GOT3 (cell line): Measurements from ENCODE around the gene AKIP1.

Experiments used
- DNase-seq: peaks from one replicate; lab custom pipeline; 2025; ENCODE audit warnings: mixed read lengths; lab: John Stamatoyannopoulos, UW

Gene AKIP1

DNA sequence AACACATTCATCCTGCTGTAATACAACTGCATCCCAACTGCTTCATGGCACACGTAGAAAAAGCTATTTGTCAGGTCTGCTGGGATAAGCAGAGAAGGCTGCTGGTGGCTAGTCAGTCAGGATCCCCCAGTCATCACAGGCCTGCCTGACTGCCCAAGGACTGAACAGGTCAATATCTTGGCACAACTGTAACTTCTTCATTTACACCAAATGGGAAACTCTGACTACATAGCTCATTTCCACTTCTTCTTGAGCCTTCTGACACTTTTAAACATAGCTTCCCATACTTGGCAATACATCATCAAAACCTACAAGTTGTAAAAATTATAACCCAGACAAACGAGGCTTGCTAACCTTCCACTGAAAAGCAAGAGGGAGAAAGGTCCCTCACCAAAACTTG is 50.4 kb downstream of the AKIP1 start:
- no peak for DNase-seq

DNA sequence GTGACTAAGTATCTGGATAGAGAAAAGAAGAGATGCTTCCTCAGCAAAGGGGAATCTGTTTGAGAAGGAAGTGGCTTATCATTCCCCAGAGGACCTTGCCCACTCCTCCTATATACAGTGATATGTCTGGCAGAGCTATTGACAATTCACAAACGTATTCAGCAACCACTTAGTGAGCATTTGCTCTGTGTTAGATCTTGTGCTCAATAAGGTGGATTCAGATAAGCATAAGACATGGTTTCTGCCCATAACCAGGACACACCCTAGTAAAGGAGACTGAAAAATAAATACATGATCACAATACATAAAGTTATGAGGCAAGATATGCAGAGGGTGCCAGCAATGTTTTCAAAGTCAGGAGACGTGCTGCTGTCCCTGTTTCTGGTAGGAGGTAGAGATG is 51.9 kb downstream of the AKIP1 start:
- no peak for DNase-seq

DNA sequence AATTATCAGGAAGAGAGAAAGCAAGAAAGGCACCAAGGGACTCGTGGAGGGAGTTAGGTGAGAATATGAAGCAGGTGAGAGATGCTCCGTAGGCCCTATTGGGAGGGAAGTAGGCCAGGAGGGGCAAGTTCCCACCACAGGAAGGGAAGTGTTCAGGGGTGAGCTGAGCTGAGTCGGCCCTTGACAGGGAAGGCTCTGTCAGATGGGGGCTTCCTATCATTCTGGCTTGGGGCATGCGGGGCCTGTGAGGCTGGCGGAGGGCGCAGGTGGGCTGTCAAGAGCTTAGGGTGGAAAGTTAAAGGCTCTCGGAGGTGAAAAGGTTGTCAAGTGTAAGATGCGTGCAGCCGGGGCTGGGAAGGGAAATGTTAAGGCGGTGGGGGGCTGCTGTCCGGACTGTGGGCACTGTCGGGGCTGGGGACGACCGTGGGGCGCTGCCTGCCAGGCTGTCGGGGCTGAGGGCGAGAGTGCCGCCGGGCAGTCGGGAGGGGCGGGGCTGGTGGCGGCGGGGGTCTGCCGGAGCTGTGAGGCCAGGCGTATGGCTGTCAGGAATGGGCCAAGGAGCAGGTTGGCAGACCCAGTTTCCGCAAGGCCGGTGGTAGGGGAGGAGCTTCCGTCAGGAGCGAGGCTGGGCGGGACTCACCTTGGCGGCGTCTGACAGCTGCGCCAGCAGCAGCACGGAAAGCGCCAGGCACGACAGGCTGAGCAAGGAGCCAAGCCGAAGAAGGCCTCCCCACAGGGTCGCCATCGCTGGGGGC is 52.8 kb downstream of the AKIP1 start:
- no peak for DNase-seq

DNA sequence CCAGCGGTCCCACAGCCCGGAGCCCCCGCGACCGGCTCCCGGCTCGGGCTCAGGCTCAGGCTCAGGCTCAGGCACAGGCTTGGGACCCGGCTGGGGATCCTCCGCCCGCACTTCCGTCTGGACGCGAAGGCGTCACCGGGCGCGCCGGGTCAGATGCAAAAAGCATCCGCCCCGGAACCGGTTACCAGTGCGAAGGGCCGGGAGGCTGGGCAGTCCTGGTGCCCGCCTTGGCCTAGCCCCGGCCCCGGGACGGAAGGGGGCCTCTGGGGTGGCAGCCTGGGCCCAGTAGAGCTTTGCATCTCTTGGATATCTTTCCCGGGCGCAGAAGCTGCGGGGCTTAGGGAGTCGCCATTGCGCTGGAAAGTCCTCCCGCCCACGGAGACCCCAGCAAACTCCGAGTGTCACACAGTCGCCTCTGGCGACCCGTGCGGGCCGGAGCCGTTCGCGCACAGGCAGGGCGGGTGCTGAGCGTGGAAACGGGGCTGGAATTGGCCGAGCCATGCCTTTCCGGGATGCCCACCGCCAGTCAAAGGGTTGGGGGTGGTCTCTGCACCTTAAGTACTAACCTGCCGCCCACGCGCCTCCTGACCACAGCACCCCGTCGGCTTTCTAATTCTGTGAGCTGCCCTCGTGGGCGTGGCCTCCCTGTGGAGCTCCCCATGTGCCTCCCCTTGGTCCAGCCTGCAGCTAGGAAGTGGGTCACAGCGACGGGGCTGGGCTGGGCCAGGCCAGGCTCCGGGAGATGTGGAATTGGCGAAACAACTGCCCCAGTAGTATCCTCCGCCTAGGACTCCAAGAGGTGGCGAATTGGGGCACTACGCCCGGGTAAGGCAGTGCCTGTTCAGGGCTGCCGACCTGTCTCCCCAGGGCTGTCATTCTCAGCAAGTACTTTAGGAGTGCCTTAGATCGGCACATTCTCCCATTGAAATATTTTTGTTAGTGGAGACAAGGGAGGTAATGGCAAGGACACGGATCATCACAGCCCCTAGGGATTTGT is 53.6 kb downstream of the AKIP1 start, which contains the start of gene TMEM9B:
Gene TMEM9B (minus strand): TSS at position 119 of the 997 bp plus-strand sequence. CDS start 129 bp downstream, outside the sequence.
- DNase-seq: peak; percentile 72

DNA sequence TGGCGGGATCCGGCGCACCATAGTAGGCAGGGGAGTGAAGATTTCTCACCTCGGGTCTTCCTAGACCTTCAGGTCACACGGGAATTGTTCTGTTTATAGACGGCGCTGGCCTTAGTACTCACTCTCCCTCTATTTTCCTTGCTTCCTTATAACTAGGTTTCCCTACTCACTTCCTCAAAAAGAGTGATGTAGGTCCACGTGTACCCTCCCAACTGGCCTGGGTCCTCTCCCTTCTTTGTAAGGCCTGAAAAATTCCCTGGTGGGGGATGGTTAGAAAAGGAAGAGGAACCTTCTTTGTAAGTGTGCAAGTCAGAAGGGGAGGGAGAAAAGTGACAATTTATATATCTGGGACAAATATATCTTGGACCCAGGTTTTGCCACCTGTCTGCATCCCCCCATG is 56.2 kb downstream of the AKIP1 start:
- no peak for DNase-seq
